ENCODE results near the gene PLEKHA4. TPM values are rescaled to one million over a fixed set of nuclear protein-coding genes. Genes with fewer than 3 reads are reported as not detected.
A peak's percentile ranks its signal among the peaks of the same experiment; 100 is the strongest.

The PLEKHA4 gene
- total and polyA plus RNA-seq, 2 of the 13 experiments (the other 11 are each of a cell fraction or from before 2014, with no cell fraction given): 4.8 to 6.0 TPM

GRCh38 chr19:48872884-48873475 is 4.6 kb upstream of the PLEKHA4 start (continued):
- TF ChIP-seq ZBTB10 (CRISPR knock-in tag; IDR thresholded peaks at IDR 0.05; ENCODE audit: borderline replicate concordance) (peak; percentile 63; the same call in 1 of the 2 replicates), PHF20 (CRISPR knock-in tag; IDR thresholded peaks at IDR 0.05) (0 out of 2 replicates have a peak, but pooled peaks have one; percentile 10), ZKSCAN8 (CRISPR knock-in tag; IDR thresholded peaks at IDR 0.05; ENCODE audit: borderline replicate concordance) (no peak), IRF2 (CRISPR knock-in tag; IDR thresholded peaks at IDR 0.05) (peak; percentile 45; the same call in 1 of the 2 replicates), MAFG (CRISPR knock-in tag; IDR thresholded peaks at IDR 0.05) (no peak), FOXA1 (IDR thresholded peaks at IDR 0.05) (no peak), FOXA1 (CRISPR knock-in tag; IDR thresholded peaks at IDR 0.05) (peak; percentile 90), TFE3 (CRISPR knock-in tag; IDR thresholded peaks at IDR 0.05) (peak; percentile 86), BCL3 (CRISPR knock-in tag; IDR thresholded peaks at IDR 0.05) (peak; percentile 7; the same call in 1 of the 2 replicates), THAP11 (CRISPR knock-in tag; IDR thresholded peaks at IDR 0.05) (peak; percentile 25), ZNF83 (CRISPR knock-in tag; IDR thresholded peaks at IDR 0.05; ENCODE audit: borderline replicate concordance) (no peak), ZNF138 (CRISPR knock-in tag; IDR thresholded peaks at IDR 0.05; ENCODE audit: low read depth) (no peak), FOXP1 (IDR thresholded peaks at IDR 0.05) (no peak), FOXP1 (CRISPR knock-in tag; IDR thresholded peaks at IDR 0.05) (peak; percentile 67), ATF3 (CRISPR knock-in tag; IDR thresholded peaks at IDR 0.05) (peak; percentile 76), ZNF430 (CRISPR knock-in tag; IDR thresholded peaks at IDR 0.05) (peak; percentile 40; the same call in 1 of the 2 replicates), KDM5A (IDR thresholded peaks at IDR 0.05; ENCODE audit: borderline replicate concordance, low read length) (peak; percentile 68; the same call in 1 of the 2 replicates), ZSCAN31 (CRISPR knock-in tag; IDR thresholded peaks at IDR 0.05; ENCODE audit: low read depth) (no peak), MAX (IDR thresholded peaks at IDR 0.05) (0 out of 2 replicates have a peak, but pooled peaks have one; percentile 11), SIN3A (IDR thresholded peaks at IDR 0.05; ENCODE audit: borderline replicate concordance, low read depth, low read length) (peak; percentile 89; the same call in 1 of the 2 replicates), ZNF724P (CRISPR knock-in tag; IDR thresholded peaks at IDR 0.05; ENCODE audit: borderline replicate concordance) (no peak), HHEX (CRISPR knock-in tag; IDR thresholded peaks at IDR 0.05) (no peak), NKX3-1 (CRISPR knock-in tag; IDR thresholded peaks at IDR 0.05) (0 out of 2 replicates have a peak, but pooled peaks have one; percentile 22), SRSF4 (IDR thresholded peaks at IDR 0.05; ENCODE audit: low read depth, low read length, poor library complexity, severe bottlenecking) (no peak)
